Small intestine (tissue), 7 donors: ENCODE results near the gene ARID5B. TPM values are rescaled to one million over a fixed set of nuclear protein-coding genes. Genes with fewer than 3 reads are reported as not detected.

Source experiments
- DNase-seq, 2 donors: peaks; one replicate each; pipeline versions ENCODE4 v3.0.0 to v3.0.0-alpha.2; 2013
- FAIRE-seq: peaks from 2 replicates; lab custom pipeline; 2012; peaks lifted over from hg19 to GRCh38; lab: Jason Lieb, UNC
- H3K27ac ChIP-seq, 3 donors: one replicate each; pipeline ENCODE4 v1.5.1; 2013; ENCODE audit warnings: low read length in 2 of 3, mild to moderate bottlenecking in 2 of 3, control low read depth in 1 of 3, inconsistent platforms in 1 of 3, low read depth in 1 of 3, moderate library complexity in 1 of 3
- H3K27me3 ChIP-seq, 3 donors: one replicate each; pipeline ENCODE4 v1.6.1; 2013; ENCODE audit warnings: low read length in 3 of 3, inconsistent platforms in 1 of 3; ENCODE audit not compliant: control insufficient read depth in 3 of 3, insufficient read depth in 3 of 3
- H3K36me3 ChIP-seq, 3 donors: one replicate each; pipeline ENCODE4 v1.6.1; 2013; ENCODE audit warnings: low read length in 3 of 3, inconsistent platforms in 1 of 3, low read depth in 1 of 3, mild to moderate bottlenecking in 1 of 3, moderate library complexity in 1 of 3; ENCODE audit not compliant: control insufficient read depth in 3 of 3, insufficient read depth in 2 of 3
- H3K4me1 ChIP-seq, 3 donors: one replicate each; pipeline ENCODE4 v1.6.1; 2013; ENCODE audit warnings: low read length in 2 of 3, inconsistent platforms in 1 of 3, low read depth in 1 of 3, mild to moderate bottlenecking in 1 of 3, moderate library complexity in 1 of 3; ENCODE audit not compliant: control insufficient read depth in 3 of 3, insufficient read depth in 2 of 3
- H3K4me3 ChIP-seq, 3 donors: one replicate each; pipeline ENCODE4 v1.5.1; 2013; ENCODE audit warnings: low read length in 3 of 3, control low read depth in 1 of 3, inconsistent platforms in 1 of 3, low read depth in 1 of 3, mild to moderate bottlenecking in 1 of 3, moderate library complexity in 1 of 3
- H3K9me3 ChIP-seq, 2 donors: one replicate each; pipeline ENCODE4 v1.6.1; 2013; ENCODE audit warnings: low read depth in 1 of 2, low read length in 1 of 2; ENCODE audit not compliant: control insufficient read depth in 2 of 2, insufficient read depth in 1 of 2
- WGBS, 3 donors: extraction: QIAGEN DNeasy Blood & Tissue Kit; methylation state at CpG; one replicate each; pipeline ENCODE4 v1.1.7; 2013; 5-methylcytosine and 5-hydroxymethylcytosine counted together
- polyA plus RNA-seq, 4 donors: library from polyadenylated mRNA; stranded (reverse) in 3 of 4; unstranded in 1 of 4; fragments of 200-250 nt in 3 of 4; fragments of 120-200 nt in 1 of 4; gene quantifications; one replicate each; pipeline versions ENCODE4 v1.2.1 to v1.2.3, GENCODE V29; 2013
- donor health status: healthy with polysubstance abuse.
- donor health status: control.
- donor health status: control.
- donor health status: Bipolar disorder and iron deficiency.
- donor health status: healthy.

ARID5B gene
- polyA plus RNA-seq, 4 donors = 1.1 to 24.6 (median 6.7) TPM

- peaks cover 5 to 56% (median 52%) of the 10 kb centered on the region in 3 donors for H3K4me1 ChIP-seq
- DNase-seq (no peak), FAIRE-seq (no peak)
- H3K27me3 ChIP-seq = no peaks in the 10 kb centered on the region
- no peaks in the 10 kb centered on the region for H3K9me3 ChIP-seq
- H3K4me3 ChIP-seq = no peak overlapping the region
- 42 to 52% (median 51%) methylated on average over 8 of the region's 8 CpGs for whole genome bisulfite sequencing, 3 donors
- no peaks in the 10 kb centered on the region for H3K36me3 ChIP-seq
- H3K27ac ChIP-seq = peak overlapping the region in 2 of 3 donors; percentile 20 to 87
These were observed 117.7 kb downstream of the ARID5B start for GRCh38 chr10:62019013-62019684.

- WGBS, 3 donors = 72 to 85% (median 81%) methylated on average over 6 of the region's 6 CpGs
- DNase-seq (no peak), FAIRE-seq (no peak)
- no peak overlapping the region for H3K4me3 ChIP-seq
- no peaks in the 10 kb centered on the region for H3K9me3 ChIP-seq
- H3K27ac ChIP-seq = peak overlapping the region in 2 of 3 donors; percentile 18 to 87
- no peaks in the 10 kb centered on the region for H3K36me3 ChIP-seq
- H3K4me1 ChIP-seq = peaks cover 5 to 58% (median 52%) of the 10 kb centered on the region in 3 donors
- H3K27me3 ChIP-seq = no peaks in the 10 kb centered on the region
These were observed 118.3 kb downstream of the ARID5B start for GRCh38 chr10:62019685-62020359.

GRCh38 chr10:62021128-62021665 lies 119.7 kb downstream of the ARID5B start:
- H3K4me3 ChIP-seq = no peak overlapping the region
- H3K27ac ChIP-seq = no peak overlapping the region
- H3K27me3 ChIP-seq = no peaks in the 10 kb centered on the region
- no peak for DNase-seq
- no peaks in the 10 kb centered on the region for H3K9me3 ChIP-seq
- 72 to 85% (median 77%) methylated on average over 2 of the region's 2 CpGs for WGBS, 3 donors
- peaks cover 6 to 66% (median 52%) of the 10 kb centered on the region in 3 donors for H3K4me1 ChIP-seq
- no peaks in the 10 kb centered on the region for H3K36me3 ChIP-seq
- no peak for FAIRE-seq

GRCh38 chr10:62021978-62022802 lies 120.7 kb downstream of the ARID5B start:
- H3K27me3 ChIP-seq = no peaks in the 10 kb centered on the region
- H3K27ac ChIP-seq = peak overlapping the region in 2 of 3 donors; percentile 3 to 56
- peak in 1 of 2 donors; percentile 33 for DNase-seq
- no peak for FAIRE-seq
- H3K4me3 ChIP-seq = no peak overlapping the region
- H3K36me3 ChIP-seq = no peaks in the 10 kb centered on the region
- no peaks in the 10 kb centered on the region for H3K9me3 ChIP-seq
- peaks cover 6 to 63% (median 46%) of the 10 kb centered on the region in 3 donors for H3K4me1 ChIP-seq
- 52 to 74% (median 69%) methylated on average over 5 of the region's 5 CpGs for WGBS, 3 donors

GRCh38 chr10:62022830-62023229 lies 121.3 kb downstream of the ARID5B start:
- no peak overlapping the region for H3K4me3 ChIP-seq
- no peaks in the 10 kb centered on the region for H3K36me3 ChIP-seq
- DNase-seq (peak; percentile 36 to 46), FAIRE-seq (no peak)
- peaks cover 6 to 69% (median 44%) of the 10 kb centered on the region in 3 donors for H3K4me1 ChIP-seq
- no peaks in the 10 kb centered on the region for H3K9me3 ChIP-seq
- 24 to 56% (median 34%) methylated on average over 6 of the region's 6 CpGs for WGBS, 3 donors
- H3K27me3 ChIP-seq = no peaks in the 10 kb centered on the region
- peak overlapping the region in 2 of 3 donors; percentile 27 to 56 for H3K27ac ChIP-seq

- 81 to 85% (median 83%) methylated on average over 1 of the region's 1 CpG for WGBS, 3 donors
- Histone ChIP-seq H3K4me1 (peaks cover 6 to 69% (median 40%) of the 10 kb centered on the region in 3 donors), H3K4me3 (no peak overlapping the region), H3K9me3 (no peaks in the 10 kb centered on the region), H3K36me3 (no peaks in the 10 kb centered on the region), H3K27me3 (no peaks in the 10 kb centered on the region), H3K27ac (peak overlapping the region in 1 of 3 donors; percentile 56)
- DNase-seq = no peak
- no peak for FAIRE-seq
These were observed 121.8 kb downstream of the ARID5B start for GRCh38 chr10:62023329-62023728.

GRCh38 chr10:62024026-62024701 lies 122.7 kb downstream of the ARID5B start:
- H3K4me1 ChIP-seq = peaks cover 6 to 61% (median 39%) of the 10 kb centered on the region in 3 donors
- H3K27me3 ChIP-seq = no peaks in the 10 kb centered on the region
- peak overlapping the region in 2 of 3 donors; percentile 42 to 56 for H3K27ac ChIP-seq
- H3K36me3 ChIP-seq = peaks cover 0 to 3% (median 0%) of the 10 kb centered on the region in 3 donors
- no peak overlapping the region for H3K4me3 ChIP-seq
- DNase-seq = peak; percentile 67 to 82
- H3K9me3 ChIP-seq = no peaks in the 10 kb centered on the region
- peak; percentile 89 for FAIRE-seq
- whole genome bisulfite sequencing, 3 donors = 8 to 49% (median 26%) methylated on average over 4 of the region's 4 CpGs
